ENCODE results near the gene TMEM244.
"Not testable (repeated sequence)": the region's sequence is repeated elsewhere in the genome, so short reads cannot be mapped to it uniquely, and the experiment has no call there.

TMEM244 gene

GRCh38 chr6:129889580-129889979 lies 28.5 kb upstream of the TMEM244 start:
- Histone ChIP-seq H3K9ac (ENCODE audit: low read length) (no peak overlapping the region), H3K27me3 (ENCODE audit: control insufficient read depth in 1 of 2, insufficient read depth in 2 of 2, low read length in 2 of 2) (no peaks in the 10 kb centered on the region), H3K9me3 (ENCODE audit: low read length) (no peaks in the 10 kb centered on the region), H3K27ac (ENCODE audit: low read depth, low read length) (no peak overlapping the region), H3K36me3 (ENCODE audit: insufficient read depth, low read length) (no peaks in the 10 kb centered on the region), H3K4me3 (ENCODE audit: low read depth in 1 of 2, low read length in 2 of 2) (no peak overlapping the region), H3K4me1 (ENCODE audit: insufficient read depth, low read length) (no peaks in the 10 kb centered on the region)

GRCh38 chr6:129886401-129887155 lies 25.5 kb upstream of the TMEM244 start:
- no peak overlapping the region for H3K27ac ChIP-seq (ENCODE audit: low read depth, low read length)
- H3K9ac ChIP-seq (ENCODE audit: low read length) = no peak overlapping the region
- no peaks in the 10 kb centered on the region for H3K9me3 ChIP-seq (ENCODE audit: low read length)
- no peaks in the 10 kb centered on the region for H3K27me3 ChIP-seq (ENCODE audit: control insufficient read depth in 1 of 2, insufficient read depth in 2 of 2, low read length in 2 of 2)
- H3K4me3 ChIP-seq (ENCODE audit: low read depth in 1 of 2, low read length in 2 of 2) = no peak overlapping the region
- no peaks in the 10 kb centered on the region for H3K4me1 ChIP-seq (ENCODE audit: insufficient read depth, low read length)
- H3K36me3 ChIP-seq (ENCODE audit: insufficient read depth, low read length) = no peaks in the 10 kb centered on the region

GRCh38 chr6:129884211-129884610 lies 23.1 kb upstream of the TMEM244 start:
- Histone ChIP-seq H3K9me3 (ENCODE audit: low read length) (no peaks in the 10 kb centered on the region), H3K27ac (ENCODE audit: low read depth, low read length) (no peak overlapping the region), H3K4me3 (ENCODE audit: low read depth in 1 of 2, low read length in 2 of 2) (no peak overlapping the region), H3K9ac (ENCODE audit: low read length) (no peak overlapping the region), H3K27me3 (ENCODE audit: control insufficient read depth in 1 of 2, insufficient read depth in 2 of 2, low read length in 2 of 2) (no peaks in the 10 kb centered on the region), H3K4me1 (ENCODE audit: insufficient read depth, low read length) (no peaks in the 10 kb centered on the region), H3K36me3 (ENCODE audit: insufficient read depth, low read length) (no peaks in the 10 kb centered on the region)

- no peak overlapping the region for H3K9ac ChIP-seq (ENCODE audit: low read length)
- H3K27me3 ChIP-seq (ENCODE audit: control insufficient read depth in 1 of 2, insufficient read depth in 2 of 2, low read length in 2 of 2) = no peaks in the 10 kb centered on the region
- no peaks in the 10 kb centered on the region for H3K9me3 ChIP-seq (ENCODE audit: low read length)
- H3K4me3 ChIP-seq (ENCODE audit: low read depth in 1 of 2, low read length in 2 of 2) = no peak overlapping the region
- H3K4me1 ChIP-seq (ENCODE audit: insufficient read depth, low read length) = no peaks in the 10 kb centered on the region
- H3K27ac ChIP-seq (ENCODE audit: low read depth, low read length) = no peak overlapping the region
- no peaks in the 10 kb centered on the region for H3K36me3 ChIP-seq (ENCODE audit: insufficient read depth, low read length)
Observed at GRCh38 chr6:129882510-129883023, 21.5 kb upstream of the TMEM244 start.

- H3K27ac ChIP-seq (ENCODE audit: low read depth, low read length); H3K9me3 ChIP-seq (ENCODE audit: low read length); H3K9ac ChIP-seq (ENCODE audit: low read length); H3K4me1 ChIP-seq (ENCODE audit: insufficient read depth, low read length); H3K27me3 ChIP-seq (ENCODE audit: control insufficient read depth in 1 of 2, insufficient read depth in 2 of 2, low read length in 2 of 2); H3K36me3 ChIP-seq (ENCODE audit: insufficient read depth, low read length); H3K4me3 ChIP-seq (ENCODE audit: low read depth in 1 of 2, low read length in 2 of 2): not testable (repeated sequence)
Observed at GRCh38 chr6:129877894-129878293, 16.8 kb upstream of the TMEM244 start.

GRCh38 chr6:129875610-129876520 lies 14.8 kb upstream of the TMEM244 start:
- Histone ChIP-seq H3K9me3 (ENCODE audit: low read length) (no peaks in the 10 kb centered on the region), H3K9ac (ENCODE audit: low read length) (no peak overlapping the region), H3K36me3 (ENCODE audit: insufficient read depth, low read length) (no peaks in the 10 kb centered on the region), H3K27me3 (ENCODE audit: control insufficient read depth in 1 of 2, insufficient read depth in 2 of 2, low read length in 2 of 2) (no peaks in the 10 kb centered on the region), H3K4me3 (ENCODE audit: low read depth in 1 of 2, low read length in 2 of 2) (no peak overlapping the region), H3K4me1 (ENCODE audit: insufficient read depth, low read length) (no peaks in the 10 kb centered on the region), H3K27ac (ENCODE audit: low read depth, low read length) (no peak overlapping the region)

GRCh38 chr6:129874837-129875236 lies 13.7 kb upstream of the TMEM244 start:
- H3K27me3 ChIP-seq (ENCODE audit: control insufficient read depth in 1 of 2, insufficient read depth in 2 of 2, low read length in 2 of 2) = no peaks in the 10 kb centered on the region
- no peak overlapping the region for H3K27ac ChIP-seq (ENCODE audit: low read depth, low read length)
- H3K4me1 ChIP-seq (ENCODE audit: insufficient read depth, low read length) = no peaks in the 10 kb centered on the region
- no peaks in the 10 kb centered on the region for H3K36me3 ChIP-seq (ENCODE audit: insufficient read depth, low read length)
- H3K9me3 ChIP-seq (ENCODE audit: low read length) = no peaks in the 10 kb centered on the region
- H3K4me3 ChIP-seq (ENCODE audit: low read depth in 1 of 2, low read length in 2 of 2) = no peak overlapping the region
- H3K9ac ChIP-seq (ENCODE audit: low read length) = no peak overlapping the region

GRCh38 chr6:129872586-129872985 lies 11.5 kb upstream of the TMEM244 start:
- Histone ChIP-seq H3K36me3 (ENCODE audit: insufficient read depth, low read length) (no peaks in the 10 kb centered on the region), H3K9me3 (ENCODE audit: low read length) (no peaks in the 10 kb centered on the region), H3K9ac (ENCODE audit: low read length) (no peak overlapping the region), H3K4me1 (ENCODE audit: insufficient read depth, low read length) (no peaks in the 10 kb centered on the region), H3K27ac (ENCODE audit: low read depth, low read length) (no peak overlapping the region), H3K27me3 (ENCODE audit: control insufficient read depth in 1 of 2, insufficient read depth in 2 of 2, low read length in 2 of 2) (no peaks in the 10 kb centered on the region), H3K4me3 (ENCODE audit: low read depth in 1 of 2, low read length in 2 of 2) (no peak overlapping the region)

GRCh38 chr6:129871221-129871620 lies 10.1 kb upstream of the TMEM244 start:
- Histone ChIP-seq H3K4me3 (ENCODE audit: low read depth in 1 of 2, low read length in 2 of 2) (no peak overlapping the region), H3K4me1 (ENCODE audit: insufficient read depth, low read length) (no peaks in the 10 kb centered on the region), H3K9ac (ENCODE audit: low read length) (no peak overlapping the region), H3K27ac (ENCODE audit: low read depth, low read length) (no peak overlapping the region), H3K27me3 (ENCODE audit: control insufficient read depth in 1 of 2, insufficient read depth in 2 of 2, low read length in 2 of 2) (no peaks in the 10 kb centered on the region), H3K9me3 (ENCODE audit: low read length) (no peaks in the 10 kb centered on the region), H3K36me3 (ENCODE audit: insufficient read depth, low read length) (no peaks in the 10 kb centered on the region)

GRCh38 chr6:129867403-129867802 lies 6.3 kb upstream of the TMEM244 start:
- Histone ChIP-seq H3K36me3 (ENCODE audit: insufficient read depth, low read length) (no peaks in the 10 kb centered on the region), H3K27me3 (ENCODE audit: control insufficient read depth in 1 of 2, insufficient read depth in 2 of 2, low read length in 2 of 2) (no peaks in the 10 kb centered on the region), H3K4me3 (ENCODE audit: low read depth in 1 of 2, low read length in 2 of 2) (no peak overlapping the region), H3K9me3 (ENCODE audit: low read length) (no peaks in the 10 kb centered on the region), H3K27ac (ENCODE audit: low read depth, low read length) (no peak overlapping the region), H3K4me1 (ENCODE audit: insufficient read depth, low read length) (no peaks in the 10 kb centered on the region), H3K9ac (ENCODE audit: low read length) (no peak overlapping the region)

- Histone ChIP-seq H3K9ac (ENCODE audit: low read length) (no peak overlapping the region), H3K27ac (ENCODE audit: low read depth, low read length) (no peak overlapping the region)
Observed at GRCh38 chr6:129866688-129867087, 5.6 kb upstream of the TMEM244 start.

More at GRCh38 chr6:129866688-129867087, 5.6 kb upstream of the TMEM244 start:
- Histone ChIP-seq H3K36me3 (ENCODE audit: insufficient read depth, low read length) (no peaks in the 10 kb centered on the region), H3K27me3 (ENCODE audit: control insufficient read depth in 1 of 2, insufficient read depth in 2 of 2, low read length in 2 of 2) (no peaks in the 10 kb centered on the region), H3K9me3 (ENCODE audit: low read length) (no peaks in the 10 kb centered on the region), H3K4me1 (ENCODE audit: insufficient read depth, low read length) (no peaks in the 10 kb centered on the region), H3K4me3 (ENCODE audit: low read depth in 1 of 2, low read length in 2 of 2) (no peak overlapping the region)

Measured in muscle layer of colon (tissue), 2 donors.